ENCODE measurements around the gene CHMP2B. TPM values are rescaled to one million over a fixed set of nuclear protein-coding genes. Genes with fewer than 3 reads are reported as not detected.

CHMP2B gene
- total and polyA plus RNA-seq, 2 experiments from 2014 or later: 45.1 to 130 TPM

GRCh38 chr3:87267953-87268645 lies 41.0 kb downstream of the CHMP2B start (continued):
- no peak for TF ChIP-seq REST (IDR thresholded peaks at IDR 0.05; ENCODE audit: unreplicated experiment)
- no peak for TF ChIP-seq ZNF331 (CRISPR knock-in tag; IDR thresholded peaks at IDR 0.05; ENCODE audit: low read depth)
- TF ChIP-seq EZH2phosphoT487 (IDR thresholded peaks at IDR 0.05; ENCODE audit: unreplicated experiment): no peak
- TF ChIP-seq NANOG (IDR thresholded peaks at IDR 0.05; ENCODE audit: borderline replicate concordance): no peak
- TF ChIP-seq, protein P1, sequence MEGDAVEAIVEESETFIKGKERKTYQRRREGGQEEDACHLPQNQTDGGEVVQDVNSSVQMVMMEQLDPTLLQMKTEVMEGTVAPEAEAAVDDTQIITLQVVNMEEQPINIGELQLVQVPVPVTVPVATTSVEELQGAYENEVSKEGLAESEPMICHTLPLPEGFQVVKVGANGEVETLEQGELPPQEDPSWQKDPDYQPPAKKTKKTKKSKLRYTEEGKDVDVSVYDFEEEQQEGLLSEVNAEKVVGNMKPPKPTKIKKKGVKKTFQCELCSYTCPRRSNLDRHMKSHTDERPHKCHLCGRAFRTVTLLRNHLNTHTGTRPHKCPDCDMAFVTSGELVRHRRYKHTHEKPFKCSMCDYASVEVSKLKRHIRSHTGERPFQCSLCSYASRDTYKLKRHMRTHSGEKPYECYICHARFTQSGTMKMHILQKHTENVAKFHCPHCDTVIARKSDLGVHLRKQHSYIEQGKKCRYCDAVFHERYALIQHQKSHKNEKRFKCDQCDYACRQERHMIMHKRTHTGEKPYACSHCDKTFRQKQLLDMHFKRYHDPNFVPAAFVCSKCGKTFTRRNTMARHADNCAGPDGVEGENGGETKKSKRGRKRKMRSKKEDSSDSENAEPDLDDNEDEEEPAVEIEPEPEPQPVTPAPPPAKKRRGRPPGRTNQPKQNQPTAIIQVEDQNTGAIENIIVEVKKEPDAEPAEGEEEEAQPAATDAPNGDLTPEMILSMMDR (conservative IDR thresholded peaks at IDR 0.05; ENCODE audit: low read depth in 2 of 2): no peak
- TF ChIP-seq JUNB (IDR thresholded peaks at IDR 0.05; ENCODE audit: unreplicated experiment): no peak
- TF ChIP-seq, protein P2, sequence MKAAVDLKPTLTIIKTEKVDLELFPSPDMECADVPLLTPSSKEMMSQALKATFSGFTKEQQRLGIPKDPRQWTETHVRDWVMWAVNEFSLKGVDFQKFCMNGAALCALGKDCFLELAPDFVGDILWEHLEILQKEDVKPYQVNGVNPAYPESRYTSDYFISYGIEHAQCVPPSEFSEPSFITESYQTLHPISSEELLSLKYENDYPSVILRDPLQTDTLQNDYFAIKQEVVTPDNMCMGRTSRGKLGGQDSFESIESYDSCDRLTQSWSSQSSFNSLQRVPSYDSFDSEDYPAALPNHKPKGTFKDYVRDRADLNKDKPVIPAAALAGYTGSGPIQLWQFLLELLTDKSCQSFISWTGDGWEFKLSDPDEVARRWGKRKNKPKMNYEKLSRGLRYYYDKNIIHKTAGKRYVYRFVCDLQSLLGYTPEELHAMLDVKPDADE (IDR thresholded peaks at IDR 0.05): no peak
- no peak for TF ChIP-seq CREB1 (CRISPR knock-in tag; IDR thresholded peaks at IDR 0.05; ENCODE audit: low read depth)

GRCh38 chr3:87268646-87269211 lies 41.6 kb downstream of the CHMP2B start:
- Mint-ChIP-seq H3K36me3 (ENCODE audit: low read depth) (no peaks in the 10 kb centered on the region), H3K9me3 (no peaks in the 10 kb centered on the region), H3K4me1 (peaks cover 21% of the 10 kb centered on the region), H3K27ac (no peak overlapping the region), H3K27me3 (ENCODE audit: insufficient read depth, low read depth, poor library complexity) (no peaks in the 10 kb centered on the region), H3K4me3 (no peak overlapping the region)
- H3K4me3 ChIP-seq: no peak overlapping the region
- H3K36me3 ChIP-seq (ENCODE audit: insufficient read depth): no peaks in the 10 kb centered on the region
- H3F3A ChIP-seq (replicated peaks; ENCODE audit: low read depth): no peaks in the 10 kb centered on the region
- no peaks in the 10 kb centered on the region for H3K9me2 ChIP-seq (ENCODE audit: insufficient read depth)
- DNase-seq (ENCODE audit: low spot score) (no peak), ATAC-seq (no peak; the same call in 2 of the 3 replicates)
- H2AFZ ChIP-seq: no peak overlapping the region; the same call in 1 of the 2 replicates
- no peaks in the 10 kb centered on the region for H3K79me2 ChIP-seq (replicated peaks; ENCODE audit: insufficient read depth)
- H4K20me1 ChIP-seq (replicated peaks; ENCODE audit: insufficient read depth): no peaks in the 10 kb centered on the region
- H3K27me3 ChIP-seq (ENCODE audit: insufficient read depth): no peaks in the 10 kb centered on the region
- no peak overlapping the region for H3K4me2 ChIP-seq
- no peak overlapping the region for H3K27ac ChIP-seq (ENCODE audit: low read depth)
- H3K4me1 ChIP-seq (ENCODE audit: insufficient read depth): no peaks in the 10 kb centered on the region
- TF ChIP-seq EZH2phosphoT487 (IDR thresholded peaks at IDR 0.05; ENCODE audit: unreplicated experiment): no peak
- no peak for TF ChIP-seq ZNF462 (CRISPR knock-in tag; IDR thresholded peaks at IDR 0.05)
- TF ChIP-seq, protein P2 (IDR thresholded peaks at IDR 0.05): no peak
- TF ChIP-seq ZNF331 (CRISPR knock-in tag; IDR thresholded peaks at IDR 0.05; ENCODE audit: low read depth): no peak
